Activated CD8-positive, alpha-beta memory T cell treated with anti-CD3 and anti-CD28 coated beads, Interleukin-2, amount 50 U/mL, for 48 hours (primary cell): ENCODE measurements around the gene LRIF1.
"Not testable (repeated sequence)": the region's sequence is repeated elsewhere in the genome, so short reads cannot be mapped to it uniquely, and the experiment has no call there.

ENCODE experiments used
- DNase-seq: peaks from one replicate; pipeline ENCODE4 v3.0.0-alpha.2; 2020

Gene LRIF1

DNA sequence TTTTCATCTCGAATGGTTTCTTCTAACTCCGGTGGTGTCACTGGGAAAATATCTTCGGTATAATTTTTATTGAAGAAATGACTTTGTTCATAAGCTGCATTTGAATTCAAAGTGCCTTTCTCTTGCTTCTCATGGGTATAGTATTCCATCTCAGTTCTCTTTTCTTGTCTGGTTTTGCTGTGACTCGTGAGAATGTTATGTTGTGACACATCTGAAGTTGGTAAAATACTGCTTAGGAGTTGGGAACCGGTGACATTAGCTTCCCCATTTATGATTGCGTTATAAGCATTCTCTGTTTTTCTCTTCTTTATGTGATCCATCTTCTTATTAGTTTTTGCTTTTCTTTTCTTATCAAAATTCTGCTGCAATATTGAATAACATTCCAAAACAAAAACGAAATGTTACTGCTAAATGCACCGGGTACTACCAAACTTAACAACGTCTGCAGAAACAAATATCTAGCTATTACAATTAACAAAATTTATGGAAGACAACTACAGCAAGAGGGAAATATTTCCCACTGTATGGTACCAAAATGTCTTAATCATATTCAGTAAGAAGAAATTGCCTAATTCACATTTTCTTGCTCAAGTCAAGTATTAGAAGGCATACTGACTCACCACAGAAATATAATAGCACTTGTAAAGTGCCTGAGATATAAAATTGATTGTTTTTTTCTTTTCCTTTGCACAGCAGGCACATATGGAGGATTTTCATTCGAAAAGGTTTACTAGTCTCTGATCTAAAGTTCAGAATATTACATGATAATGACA lies 15.5 kb downstream of the LRIF1 start:
- no peak for DNase-seq

GRCh38 chr1:110945626-110946025 lies 18.1 kb downstream of the LRIF1 start:
- no peak for DNase-seq

GRCh38 chr1:110944806-110945205 lies 18.9 kb downstream of the LRIF1 start:
- DNase-seq: no peak

DNA sequence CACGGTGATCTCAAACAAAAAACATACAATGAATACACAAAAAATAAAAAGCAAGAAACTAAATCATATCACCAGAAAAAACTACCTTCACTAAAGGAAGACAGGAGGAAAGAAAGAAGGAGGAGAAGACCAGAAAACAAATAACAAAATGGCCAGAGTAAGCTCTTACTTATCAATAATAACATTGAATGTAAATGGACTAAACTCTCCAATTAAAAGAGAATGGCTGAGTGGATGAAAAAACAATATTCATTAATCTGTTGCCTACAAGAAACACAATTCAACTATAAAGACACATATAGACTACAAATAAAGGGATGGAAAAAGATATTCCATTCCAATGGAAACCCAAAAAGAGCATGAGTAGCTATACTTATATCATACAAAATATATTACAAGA lies 27.2 kb downstream of the LRIF1 start:
- DNase-seq: no peak

DNA sequence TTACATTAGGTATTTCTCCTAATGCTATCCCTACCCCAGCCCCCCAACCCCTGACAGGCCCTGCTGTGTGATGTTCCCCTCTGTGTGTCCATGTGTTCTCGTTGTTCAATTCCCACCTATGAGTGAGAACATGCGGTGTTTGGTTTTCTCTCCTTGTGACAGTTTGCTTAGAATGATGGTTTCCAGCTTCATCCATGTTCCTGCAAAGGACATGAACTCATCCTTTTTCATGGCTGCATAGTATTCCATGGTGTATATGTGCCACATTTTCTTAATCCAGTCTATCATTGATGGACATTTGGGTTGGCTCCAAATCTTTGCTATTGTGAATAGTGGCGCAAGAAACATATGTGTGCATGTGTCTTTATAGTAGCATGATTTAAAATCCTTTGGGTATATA lies 32.6 kb downstream of the LRIF1 start:
- DNase-seq: not testable (repeated sequence)

DNA sequence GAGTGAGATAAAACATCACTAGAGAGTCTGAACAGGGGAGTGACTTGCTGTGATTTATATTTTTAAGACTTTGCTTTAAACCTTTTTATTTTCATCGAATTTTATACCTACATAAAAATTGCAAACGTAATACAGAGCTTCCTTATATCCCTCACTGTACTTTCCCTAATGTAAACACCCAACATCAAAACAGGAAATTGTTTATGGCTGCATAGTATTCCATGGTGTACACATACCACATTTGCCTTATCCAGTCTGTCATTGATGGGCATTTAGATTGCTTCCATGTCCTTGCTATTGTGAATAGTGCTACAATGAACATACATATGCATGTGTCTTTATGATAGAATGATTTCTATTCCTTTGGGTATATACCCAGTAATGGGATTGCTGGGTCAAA lies 34.8 kb downstream of the LRIF1 start:
- no peak for DNase-seq

GRCh38 chr1:110928191-110928590 lies 35.5 kb downstream of the LRIF1 start:
- no peak for DNase-seq

- DNase-seq: no peak
Observed at GRCh38 chr1:110927484-110928075, 36.1 kb downstream of the LRIF1 start.

DNA sequence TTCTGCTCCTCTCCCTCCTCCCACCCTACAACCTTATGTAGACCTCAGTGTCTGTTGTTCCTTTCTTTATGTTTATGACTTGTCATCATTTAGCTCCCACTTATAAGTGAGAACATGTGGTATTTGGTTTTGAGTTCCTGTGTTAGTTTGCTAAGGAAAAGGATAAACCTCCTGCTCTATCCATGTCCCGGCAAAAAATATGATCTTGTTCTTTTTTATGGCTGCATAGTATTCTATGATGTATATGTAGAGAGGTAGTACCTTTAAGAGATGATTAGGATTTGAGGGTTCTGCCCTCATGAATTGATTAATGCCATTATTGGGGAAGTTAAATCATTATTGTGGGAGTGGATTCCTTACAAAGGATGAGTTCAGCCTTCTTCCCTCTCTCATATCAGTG lies 41.8 kb downstream of the LRIF1 start:
- no peak for DNase-seq

DNA sequence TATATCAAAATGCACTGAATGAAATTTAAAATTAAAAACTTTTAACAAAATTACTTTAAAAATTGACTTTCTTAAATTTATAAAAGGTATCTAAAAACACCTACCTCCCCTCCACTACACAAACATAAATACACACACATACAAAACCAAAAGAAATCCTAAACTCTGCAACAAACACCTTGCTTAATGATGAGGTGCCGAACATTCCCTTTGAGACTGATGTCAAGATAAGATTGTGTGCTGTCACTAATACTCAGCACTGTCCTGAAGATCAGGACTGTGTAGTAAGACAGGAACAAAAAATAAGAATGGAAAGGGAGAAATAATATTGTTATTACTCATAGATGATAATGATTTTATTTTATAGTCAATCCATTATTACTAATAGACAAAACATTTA lies 45.7 kb downstream of the LRIF1 start:
- DNase-seq: no peak

- DNase-seq: no peak
Observed at GRCh38 chr1:110916669-110917306, 46.9 kb downstream of the LRIF1 start.

- no peak for DNase-seq
Observed at GRCh38 chr1:110916274-110916668, 47.5 kb downstream of the LRIF1 start.

DNA sequence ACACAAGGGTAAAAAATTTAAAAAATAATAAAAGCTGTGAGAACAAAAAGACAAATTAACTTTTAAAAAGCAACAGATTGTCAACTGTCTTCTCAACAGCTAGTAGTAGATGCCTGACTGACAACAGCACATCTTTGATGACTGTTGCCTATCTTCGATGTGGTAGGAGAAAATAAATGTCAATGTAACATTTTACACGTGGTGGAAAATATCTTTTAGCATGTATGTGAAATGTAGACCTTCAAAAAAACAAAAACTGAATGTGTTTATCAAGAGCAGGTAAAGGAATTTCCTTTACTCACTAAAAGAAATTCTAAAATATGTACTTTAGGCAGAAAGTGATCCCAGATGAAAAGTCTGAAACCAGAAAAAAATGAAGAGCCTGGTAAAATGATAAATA lies 47.9 kb downstream of the LRIF1 start:
- no peak for DNase-seq

DNA sequence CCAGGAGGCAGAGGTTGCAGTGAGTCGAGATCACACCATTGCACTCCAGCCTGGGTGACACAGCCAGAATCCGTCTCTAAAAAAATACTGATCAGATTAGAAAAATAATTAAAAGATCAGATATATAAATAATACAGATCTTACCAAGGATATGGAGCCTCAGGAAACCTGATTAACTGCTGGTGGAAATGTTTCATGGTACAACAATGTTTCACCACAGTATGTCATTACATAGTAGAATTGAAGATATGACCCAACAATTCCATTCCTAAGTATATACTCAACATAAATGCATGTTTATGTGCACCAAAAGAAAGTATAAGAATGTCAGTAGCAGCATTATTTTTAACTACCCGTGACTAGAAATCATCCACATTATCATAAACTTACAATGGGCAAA lies 49.0 kb downstream of the LRIF1 start:
- no peak for DNase-seq

- DNase-seq: no peak
Observed at GRCh38 chr1:110912784-110913183, 50.9 kb downstream of the LRIF1 start.

GRCh38 chr1:110903853-110904500 lies 59.7 kb downstream of the LRIF1 start:
- DNase-seq: no peak

DNA sequence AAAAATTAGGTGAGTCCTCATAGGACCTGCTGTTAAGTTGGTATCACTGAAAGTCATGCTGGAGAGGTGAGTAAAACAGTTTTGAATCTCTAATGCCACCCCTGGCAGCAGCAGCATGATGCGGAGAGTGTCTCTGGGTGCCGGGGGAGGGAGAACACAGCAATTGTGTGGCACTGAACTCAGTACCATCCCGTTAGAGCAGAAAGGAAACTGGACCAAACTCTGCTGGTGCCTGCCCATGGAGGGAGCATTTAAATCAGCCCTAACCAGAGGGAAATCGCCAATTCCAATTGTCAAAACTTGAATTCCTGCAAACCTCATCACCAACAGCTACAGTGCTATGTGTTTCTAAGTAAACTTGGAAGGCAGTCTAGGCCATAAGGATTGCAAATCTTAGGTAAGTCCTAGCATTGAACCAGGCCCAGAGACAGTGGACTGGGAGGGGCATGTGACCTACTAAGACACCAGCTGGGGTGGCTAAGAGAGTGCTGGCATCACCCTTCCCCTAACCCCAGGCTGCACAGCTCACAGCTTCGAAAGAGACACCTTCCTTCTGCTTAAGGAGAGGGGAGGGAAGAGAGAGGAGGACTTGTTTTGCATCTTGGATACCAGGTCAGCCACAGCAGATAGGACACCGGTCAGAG lies 60.8 kb downstream of the LRIF1 start:
- DNase-seq: no peak

- DNase-seq: no peak
Observed at GRCh38 chr1:110899458-110899843, 64.3 kb downstream of the LRIF1 start.

GRCh38 chr1:110898734-110899457 lies 64.8 kb downstream of the LRIF1 start:
- no peak for DNase-seq

- no peak for DNase-seq
Observed at GRCh38 chr1:110897681-110898080, 66.0 kb downstream of the LRIF1 start.
